GM18870 (cell line): Measurements from ENCODE around the gene PNPLA2.

ENCODE experiments used
- ATAC-seq: cut with Tn5 transposase; IDR thresholded peaks from one replicate; pipeline ENCODE4 v1.9.1; 2021; ENCODE audit warnings: moderate library complexity; ENCODE audit not compliant: unreplicated experiment

Gene PNPLA2

GRCh38 chr11:786235-787083 is 32.3 kb upstream of the PNPLA2 start:
- ATAC-seq = no peak

- ATAC-seq = no peak
Measured at GRCh38 chr11:787084-787675, 31.5 kb upstream of the PNPLA2 start.

GRCh38 chr11:788009-788640 is 30.6 kb upstream of the PNPLA2 start:
- ATAC-seq = no peak

- ATAC-seq = no peak
Measured at GRCh38 chr11:788953-789940, 29.5 kb upstream of the PNPLA2 start.

- ATAC-seq = no peak
Measured at GRCh38 chr11:789943-790342, 28.8 kb upstream of the PNPLA2 start, which contains the start of gene CEND1. CEND1 (minus strand) TSS chr11:790090; CDS start chr11:788576, 1,514 bp downstream.

GRCh38 chr11:790721-791564 is 27.8 kb upstream of the PNPLA2 start:
- ATAC-seq = no peak

GRCh38 chr11:791658-792534 is 26.8 kb upstream of the PNPLA2 start:
- ATAC-seq = no peak

- ATAC-seq = no peak
Measured at GRCh38 chr11:792535-792821, 26.2 kb upstream of the PNPLA2 start.

- ATAC-seq = no peak
Measured at GRCh38 chr11:792873-793272, 25.8 kb upstream of the PNPLA2 start.

- no peak for ATAC-seq
Measured at GRCh38 chr11:793556-793955, 25.2 kb upstream of the PNPLA2 start.

- no peak for ATAC-seq
Measured at GRCh38 chr11:794013-794765, 24.5 kb upstream of the PNPLA2 start.

GRCh38 chr11:794766-795633 is 23.7 kb upstream of the PNPLA2 start:
- no peak for ATAC-seq

GRCh38 chr11:795634-796564 is 22.8 kb upstream of the PNPLA2 start:
- no peak for ATAC-seq

GRCh38 chr11:796565-797295 is 22.0 kb upstream of the PNPLA2 start:
- no peak for ATAC-seq

GRCh38 chr11:797296-798092 is 21.2 kb upstream of the PNPLA2 start:
- peak; percentile 44 for ATAC-seq
